H54 (cell line): ENCODE data around the gene SH2D4B.
"Not testable (repeated sequence)": the region's sequence is repeated elsewhere in the genome, so short reads cannot be mapped to it uniquely, and the experiment has no call there.

Source experiments
- DNase-seq: peaks from one replicate; pipeline ENCODE4 v3.0.0; 2011; ENCODE audit warnings: low spot score, mixed read lengths; ENCODE audit not compliant: insufficient read length
- FAIRE-seq: peaks from 3 replicates; lab custom pipeline; 2011; peaks lifted over from hg19 to GRCh38; lab: Jason Lieb, UNC
- POLR2A ChIP-seq: IDR thresholded peaks from 2 replicates; pipeline ENCODE4 v1.6.1; 2011; ENCODE audit warnings: low read depth, mild to moderate bottlenecking, low read length

The SH2D4B gene

DNA sequence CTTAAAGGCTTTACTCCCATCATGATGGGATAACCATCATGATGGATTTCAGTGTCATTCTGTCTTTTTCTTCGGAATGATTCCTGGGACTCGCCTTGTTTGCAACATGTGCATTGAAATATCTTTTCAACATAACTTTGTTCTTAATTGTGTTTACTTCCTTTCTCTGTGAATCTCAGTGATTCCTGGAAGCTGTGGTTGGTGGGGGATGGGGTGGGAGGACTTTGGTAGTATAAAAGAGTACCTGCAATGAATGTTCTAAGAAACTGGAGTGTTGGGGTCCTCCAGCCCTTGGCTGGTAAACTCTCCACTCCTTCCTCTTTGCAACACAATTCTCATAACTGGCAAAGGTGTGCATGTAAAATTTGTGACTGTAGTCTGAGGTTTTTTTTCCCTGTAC is 11.5 kb upstream of the SH2D4B start:
- DNase-seq (no peak), FAIRE-seq (no peak)
- no peak for TF ChIP-seq POLR2A

DNA sequence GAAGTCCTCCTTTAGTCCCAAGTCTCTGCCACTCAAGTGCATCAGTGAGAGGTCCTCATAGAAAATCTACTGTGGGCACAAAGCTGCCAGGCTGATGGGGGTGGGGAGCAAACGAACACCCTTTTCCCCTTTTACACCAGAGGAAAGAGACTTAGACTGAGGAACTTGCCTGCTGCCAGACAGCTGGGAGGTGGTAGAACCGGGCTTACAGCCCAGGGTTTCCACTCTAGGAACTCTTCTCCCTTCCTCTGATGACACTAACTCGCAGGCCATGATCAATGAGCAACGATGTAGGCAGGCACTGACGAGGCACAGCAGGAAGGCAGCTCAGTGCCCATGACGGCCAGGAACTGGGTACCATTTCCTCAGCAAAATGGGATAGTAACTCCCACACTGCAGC is 11.0 kb upstream of the SH2D4B start:
- TF ChIP-seq POLR2A = no peak
- FAIRE-seq = no peak
- DNase-seq = no peak

DNA sequence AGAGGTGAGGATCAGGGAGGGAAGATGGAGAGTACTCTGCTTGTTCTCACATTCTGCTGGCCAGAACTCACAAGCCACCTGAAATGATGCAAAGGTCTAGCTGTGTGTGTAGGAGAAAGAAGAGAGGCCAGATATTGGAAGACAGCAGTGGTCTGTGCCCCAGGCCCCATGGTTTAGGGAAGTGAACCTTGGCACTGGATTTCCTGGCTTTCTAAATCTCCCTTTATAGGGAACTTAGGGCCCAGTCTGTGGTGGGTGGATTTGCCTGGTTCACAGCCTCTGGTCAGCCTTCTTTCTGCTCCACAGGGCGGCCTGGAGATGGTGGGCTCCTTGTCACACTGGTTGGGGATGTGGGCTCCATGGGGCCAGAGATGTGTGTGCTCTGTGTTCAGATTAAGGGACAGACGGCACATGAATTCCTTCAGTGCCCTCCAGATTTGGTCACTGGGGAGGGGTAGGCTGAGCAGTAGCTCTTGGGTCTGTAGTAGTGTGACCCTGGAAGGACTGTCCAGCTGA is 9.5 kb upstream of the SH2D4B start:
- FAIRE-seq (no peak), DNase-seq (no peak)
- no peak for TF ChIP-seq POLR2A

DNA sequence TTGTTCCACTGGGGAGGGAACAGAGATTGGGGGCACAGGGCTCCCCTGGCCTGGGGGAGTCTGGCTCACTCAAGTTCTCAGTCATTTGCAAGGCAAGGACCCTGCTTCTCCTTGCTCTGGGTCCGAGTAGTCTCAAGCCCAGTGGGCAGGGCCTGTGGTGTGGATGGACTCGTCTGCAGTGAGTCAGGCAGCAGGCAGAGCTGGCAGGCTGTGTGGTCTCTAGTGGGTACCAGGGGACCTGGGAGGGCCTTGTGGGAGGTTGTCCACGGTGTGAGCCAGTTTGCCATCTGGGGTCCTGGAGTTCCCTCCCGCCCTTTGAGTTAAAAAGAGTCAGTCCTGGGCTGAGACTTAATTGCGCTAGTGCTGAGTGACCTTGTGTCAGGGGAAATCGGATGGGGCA is 8.8 kb upstream of the SH2D4B start:
- DNase-seq (no peak), FAIRE-seq (no peak)
- no peak for TF ChIP-seq POLR2A

DNA sequence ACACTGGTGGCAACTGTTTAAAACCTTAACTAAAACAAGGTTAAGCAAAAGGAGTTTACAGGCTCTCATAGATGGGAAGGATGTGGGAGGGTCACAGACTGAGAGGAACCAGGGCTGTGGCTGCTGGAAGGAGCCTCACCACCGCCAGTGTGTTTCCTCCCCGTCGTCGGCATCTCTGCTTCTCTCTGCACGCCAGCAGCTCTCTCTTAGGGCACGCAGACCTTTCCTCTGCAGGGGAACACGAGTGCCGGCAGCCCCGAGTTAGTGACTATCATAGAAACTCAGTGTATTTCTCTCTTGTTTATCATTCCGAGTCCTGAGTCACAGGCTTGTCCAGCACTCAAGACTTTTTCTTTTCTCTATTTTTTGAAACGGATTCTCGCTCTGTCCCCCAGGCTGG is 8.1 kb upstream of the SH2D4B start:
- no peak for TF ChIP-seq POLR2A
- FAIRE-seq (no peak), DNase-seq (no peak)

DNA sequence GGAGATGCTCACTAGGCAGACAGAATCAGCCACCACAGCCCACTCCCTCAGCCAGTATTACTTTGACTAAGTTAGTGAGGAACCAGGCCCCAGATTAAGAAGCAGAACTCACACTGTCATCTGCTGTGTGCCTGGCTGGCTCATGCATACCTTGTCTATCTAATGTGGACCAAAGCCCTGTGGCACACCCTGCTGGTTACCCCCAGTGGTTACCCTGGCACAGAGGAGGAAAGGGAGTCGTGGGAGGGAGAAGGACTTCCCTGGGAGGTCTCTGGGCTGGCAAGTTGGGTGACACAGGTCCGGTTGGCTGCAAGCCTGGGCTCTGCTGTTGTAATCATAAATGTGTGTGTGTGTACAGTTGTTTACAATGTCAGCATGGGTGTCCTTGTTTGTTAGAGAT is 7.5 kb upstream of the SH2D4B start:
- TF ChIP-seq POLR2A = no peak
- DNase-seq = peak; percentile 79
- FAIRE-seq = peak; percentile 20

DNA sequence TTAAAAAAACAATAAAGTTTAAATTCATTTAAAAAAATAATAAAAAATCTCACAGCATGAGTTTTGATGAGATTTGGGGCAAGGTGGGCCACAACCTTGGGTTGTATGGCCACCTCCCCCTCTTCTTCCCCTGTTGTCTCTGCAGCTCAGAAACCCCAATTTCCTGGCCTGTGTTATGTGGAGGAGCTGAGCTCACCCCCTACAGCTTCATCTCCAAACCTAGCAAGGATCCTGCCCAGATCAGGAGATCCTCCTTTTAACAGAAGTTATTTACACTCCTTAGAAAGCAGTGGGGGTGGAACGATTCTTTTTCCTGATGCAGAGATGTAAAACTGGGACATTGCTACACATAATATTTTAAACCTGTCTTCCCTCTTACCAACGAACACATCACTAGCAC is 6.9 kb upstream of the SH2D4B start:
- no peak for TF ChIP-seq POLR2A
- FAIRE-seq = no peak

DNA sequence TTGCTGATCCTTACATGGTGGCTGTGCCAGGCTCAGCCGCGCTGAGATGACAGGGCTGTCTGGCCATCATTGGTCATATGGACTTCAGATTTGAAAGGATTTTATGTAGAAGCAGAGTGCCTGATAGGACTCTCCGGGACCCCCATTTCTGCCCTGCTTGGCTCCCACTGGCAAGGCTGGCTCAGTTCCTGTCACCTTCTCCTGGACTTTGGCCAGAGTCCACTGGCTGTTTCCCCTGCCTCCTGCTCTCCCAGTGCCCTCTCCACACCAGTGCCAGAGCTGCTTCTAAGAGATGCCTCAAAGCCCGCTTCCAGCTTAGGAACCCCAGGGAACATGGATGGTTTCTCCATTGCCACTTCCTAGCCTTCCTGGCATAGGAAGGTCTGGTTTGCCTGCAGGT is 5.1 kb upstream of the SH2D4B start:
- FAIRE-seq (no peak), DNase-seq (no peak)
- TF ChIP-seq POLR2A = no peak

More for the DNA sequence above, 6.9 kb upstream of the SH2D4B start:
- DNase-seq = no peak

DNA sequence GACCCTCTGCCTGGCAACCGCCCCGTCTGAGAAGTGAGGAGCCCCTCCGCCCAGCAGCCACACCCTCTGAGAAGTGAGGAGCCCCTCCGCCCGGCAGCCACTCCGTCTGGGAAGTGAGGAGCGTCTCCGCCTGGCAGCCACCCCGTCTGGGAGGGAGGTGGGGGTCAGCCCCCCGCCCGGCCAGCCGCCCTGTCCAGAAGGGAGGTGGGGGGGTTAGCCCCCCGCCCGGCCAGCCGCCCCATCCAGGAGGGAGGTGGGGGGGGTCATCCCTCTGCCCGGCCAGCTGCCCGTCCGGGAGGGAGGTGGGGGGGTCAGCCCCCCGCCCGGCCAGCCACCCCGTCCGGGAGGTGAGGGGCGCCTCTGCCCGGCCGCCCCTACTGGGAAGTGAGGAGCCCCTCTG is 3.6 kb upstream of the SH2D4B start:
- not testable (repeated sequence) for FAIRE-seq, DNase-seq

DNA sequence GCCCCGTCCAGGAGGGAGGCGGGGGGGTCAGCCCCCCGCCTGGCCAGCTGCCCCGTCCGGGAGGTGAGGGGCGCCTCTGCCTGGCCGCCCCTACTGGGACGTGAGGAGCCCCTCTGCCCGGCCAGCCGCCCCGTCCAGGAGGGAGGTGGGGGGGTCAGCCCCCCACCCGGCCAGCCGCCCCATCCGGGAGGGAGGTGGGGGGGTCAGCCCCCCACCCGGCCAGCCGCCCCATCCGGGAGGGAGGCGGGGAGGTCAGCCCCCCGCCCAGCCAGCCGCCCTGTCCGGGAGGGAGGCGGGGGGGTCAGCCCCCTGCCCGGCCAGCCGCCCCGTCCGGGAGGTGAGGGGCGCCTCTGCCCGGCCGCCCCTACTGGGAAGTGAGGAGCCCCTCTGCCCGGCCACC is 3.1 kb upstream of the SH2D4B start:
- FAIRE-seq, DNase-seq: not testable (repeated sequence)

DNA sequence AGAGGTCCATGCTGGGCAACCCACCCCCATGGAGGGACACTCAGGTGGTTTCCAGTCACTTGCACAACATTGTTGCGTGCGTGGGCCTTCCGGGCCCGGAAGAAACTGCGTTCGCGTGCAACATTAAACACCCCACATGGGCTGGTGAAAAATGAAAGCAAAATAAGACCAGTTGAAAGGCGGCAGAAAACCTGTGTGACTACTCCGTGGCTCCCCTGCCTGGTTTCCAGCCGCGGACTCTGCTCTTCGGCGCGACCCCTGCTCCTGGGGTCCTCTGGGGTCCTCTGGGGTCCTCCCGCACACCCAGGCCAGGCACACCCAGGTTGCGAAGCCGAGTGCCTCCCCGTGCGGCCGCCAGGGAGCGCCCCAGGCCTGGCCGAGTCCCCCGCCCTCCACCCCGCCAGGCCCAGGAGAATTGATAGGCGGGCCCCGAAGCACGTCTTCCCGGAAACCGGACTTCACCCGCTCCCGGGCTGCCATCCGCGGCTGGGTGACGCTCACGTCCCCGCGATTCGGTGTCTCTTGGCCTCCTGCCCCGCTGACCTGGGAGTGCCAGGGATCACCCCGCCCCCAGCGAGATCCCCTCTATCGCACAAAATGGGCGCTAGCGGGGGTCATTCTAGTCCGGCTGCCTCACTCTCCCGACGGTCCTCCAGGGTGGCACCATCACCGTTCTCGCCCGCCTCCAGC is 1.9 kb upstream of the SH2D4B start:
- no peak for DNase-seq
- no peak for TF ChIP-seq POLR2A
- FAIRE-seq = no peak

DNA sequence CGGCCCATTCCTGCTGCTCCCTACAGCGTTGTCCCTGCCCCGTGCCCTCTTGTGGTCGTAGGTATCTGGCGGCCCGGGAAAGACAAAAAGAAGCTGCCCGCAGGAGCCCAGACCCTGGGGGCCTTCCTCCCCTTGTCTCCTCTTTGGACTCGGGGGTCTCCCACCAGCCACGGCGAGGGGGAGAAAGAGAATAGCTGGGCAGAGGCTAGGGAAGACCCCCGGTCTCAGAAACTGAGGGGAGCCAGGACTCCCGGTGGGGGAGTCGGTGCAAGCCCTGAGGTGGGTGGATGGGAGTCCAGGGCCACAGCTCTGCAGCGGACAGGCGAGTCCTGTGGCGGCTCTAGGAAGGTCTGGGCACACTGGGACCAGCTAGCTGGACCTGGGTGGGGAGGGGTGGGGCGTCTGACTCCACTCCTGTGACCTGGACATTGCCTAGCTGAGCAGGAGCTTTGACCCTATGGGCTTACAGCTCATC is 1.3 kb upstream of the SH2D4B start:
- DNase-seq (no peak), FAIRE-seq (no peak)
- no peak for TF ChIP-seq POLR2A

DNA sequence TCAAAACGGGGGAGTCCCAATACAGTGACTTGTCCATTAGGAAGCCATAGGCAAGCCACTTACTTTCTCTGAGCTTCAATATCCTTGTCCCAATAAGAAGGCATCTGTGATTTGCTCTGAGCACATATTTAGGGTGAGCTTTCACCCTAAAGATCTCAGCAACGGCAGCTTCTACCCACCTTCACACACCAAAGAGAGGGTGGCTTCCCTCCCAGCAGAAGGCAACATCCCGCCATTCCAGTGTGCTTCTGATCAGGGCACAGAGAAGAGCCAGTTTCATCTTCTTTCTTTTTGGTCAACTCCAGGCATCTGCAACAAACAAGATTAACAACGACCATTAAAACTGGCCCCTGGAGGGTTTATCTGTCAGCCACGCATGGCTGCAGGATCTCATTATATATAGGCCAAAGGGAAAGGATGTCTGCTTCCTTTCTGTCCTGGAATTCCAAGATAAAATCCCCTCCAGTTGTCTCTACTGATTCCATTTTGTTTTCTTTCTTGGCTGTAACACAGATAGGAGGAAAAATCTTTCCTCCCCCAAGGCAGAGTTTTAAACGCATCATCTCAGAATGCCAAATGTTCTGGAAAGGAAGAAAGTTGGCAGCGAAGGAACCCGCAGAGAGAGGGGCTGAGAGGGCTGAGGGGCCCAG is 491 bp upstream of the SH2D4B start:
- no peak for TF ChIP-seq POLR2A
- FAIRE-seq = no peak

DNA sequence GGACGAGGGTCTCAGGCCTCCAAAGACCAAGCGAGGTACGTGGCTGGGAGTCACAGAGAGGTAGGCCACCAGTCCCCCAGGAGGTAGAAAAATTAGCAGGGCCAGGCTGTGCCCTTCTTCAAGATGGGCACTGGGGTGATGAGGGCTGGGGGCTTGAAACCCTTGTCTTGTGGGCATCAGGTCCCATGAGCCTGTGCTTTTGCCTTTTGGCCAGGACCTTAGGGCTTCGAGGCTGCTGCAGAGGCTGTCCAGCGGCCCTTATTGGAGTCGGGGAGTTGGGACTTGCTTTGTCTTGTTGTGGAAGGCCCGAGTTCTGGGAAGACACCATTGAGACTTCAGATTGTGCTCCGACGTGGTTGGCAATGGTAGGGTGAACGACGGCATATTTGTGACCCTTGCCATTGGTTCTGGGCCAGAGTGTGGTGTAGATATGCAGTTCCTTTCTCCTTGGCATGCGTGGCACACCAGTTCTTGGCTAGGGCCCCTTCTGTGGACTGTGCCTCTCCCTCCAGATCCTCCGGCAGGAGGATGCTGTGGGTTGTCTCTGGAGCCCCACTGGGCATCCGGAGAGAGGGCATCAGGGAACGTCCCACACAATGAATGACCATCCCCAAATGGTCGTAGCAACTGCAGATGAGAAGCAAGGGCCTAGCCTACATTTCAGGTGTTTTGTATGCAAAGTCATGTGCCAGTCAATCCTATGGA is 931 bp downstream of the SH2D4B start:
- FAIRE-seq (no peak), DNase-seq (no peak)
- TF ChIP-seq POLR2A = no peak

More for the DNA sequence above, 491 bp upstream of the SH2D4B start:
- DNase-seq = no peak
